Fibroblast of skin of left biceps (primary cell): ENCODE results near the gene RPS6KL1.

Experiments used
- DNase-seq, 2 experiments: peaks; one replicate each; pipeline ENCODE4 v3.0.0-alpha.2; 2013; ENCODE audit warnings: low read depth in 2 of 2

The RPS6KL1 gene

GRCh38 chr14:74952180-74952665 lies 29.2 kb upstream of the RPS6KL1 start:
- DNase-seq = no peak

- DNase-seq = no peak
Measured at GRCh38 chr14:74951443-74952179, 28.6 kb upstream of the RPS6KL1 start.

DNA sequence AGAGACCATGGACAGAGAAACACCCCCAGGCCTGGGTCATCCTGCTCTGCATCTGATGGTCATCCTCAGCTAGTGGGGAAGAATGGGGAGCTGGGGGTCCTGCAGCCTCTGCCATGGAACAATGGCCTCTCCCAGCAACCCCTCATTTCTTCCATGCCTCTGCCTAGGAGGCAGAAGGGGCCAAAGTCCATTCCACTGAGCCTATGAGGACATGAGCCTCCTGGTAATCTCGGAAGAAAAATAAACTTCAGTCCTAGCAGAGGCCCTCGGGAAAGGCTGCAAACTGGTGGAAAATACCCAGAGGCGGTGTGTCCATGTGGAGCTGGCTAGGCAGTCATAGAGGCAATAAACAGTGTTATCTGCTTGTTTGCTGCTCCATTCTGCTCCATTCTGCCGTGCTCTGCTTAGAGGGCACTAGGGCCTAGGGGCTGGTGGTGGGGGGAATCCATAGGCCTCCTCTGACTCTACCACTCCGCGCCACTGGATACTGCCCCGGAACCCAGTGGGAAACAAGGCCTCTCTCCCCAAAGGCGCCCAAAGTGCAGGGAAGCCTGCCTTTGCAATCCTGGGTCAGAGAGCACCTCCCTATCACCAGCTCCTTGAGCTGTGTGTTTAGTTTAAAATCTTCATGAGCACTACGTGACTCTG lies 27.9 kb upstream of the RPS6KL1 start:
- DNase-seq = no peak

DNA sequence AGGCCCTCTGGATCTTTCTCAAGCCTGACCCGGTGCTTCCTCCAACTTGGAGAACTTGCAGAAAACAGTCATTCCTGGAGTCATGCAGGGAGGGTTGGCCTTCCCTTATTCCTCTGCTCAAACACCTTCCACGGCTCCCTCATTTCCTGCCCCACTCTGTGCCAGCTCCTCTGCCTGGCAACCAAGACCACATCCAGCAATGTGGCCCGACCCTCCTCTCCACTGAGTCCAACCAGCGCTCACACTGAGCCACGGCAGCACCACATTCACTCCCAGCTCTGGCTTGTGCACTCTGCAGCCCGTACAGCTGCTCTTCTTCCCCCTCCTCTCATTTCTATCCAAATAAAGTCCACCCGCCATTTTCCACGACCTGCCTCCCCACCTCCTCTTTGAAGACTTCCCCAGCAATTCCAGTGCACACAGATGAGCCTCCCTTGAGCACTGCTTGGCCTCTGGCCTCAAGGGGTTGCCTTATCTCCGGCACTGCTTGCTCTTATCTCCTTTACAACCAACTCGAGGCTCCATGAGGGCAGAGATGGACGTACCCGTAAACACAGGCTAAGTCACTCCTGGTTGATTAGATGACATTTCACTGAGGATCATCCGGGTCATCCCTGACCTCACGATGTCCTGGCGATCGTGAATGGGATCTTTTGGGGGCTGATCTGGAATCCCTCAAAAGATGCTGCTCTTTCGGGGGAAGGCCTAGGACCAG lies 27.0 kb upstream of the RPS6KL1 start:
- no peak for DNase-seq

DNA sequence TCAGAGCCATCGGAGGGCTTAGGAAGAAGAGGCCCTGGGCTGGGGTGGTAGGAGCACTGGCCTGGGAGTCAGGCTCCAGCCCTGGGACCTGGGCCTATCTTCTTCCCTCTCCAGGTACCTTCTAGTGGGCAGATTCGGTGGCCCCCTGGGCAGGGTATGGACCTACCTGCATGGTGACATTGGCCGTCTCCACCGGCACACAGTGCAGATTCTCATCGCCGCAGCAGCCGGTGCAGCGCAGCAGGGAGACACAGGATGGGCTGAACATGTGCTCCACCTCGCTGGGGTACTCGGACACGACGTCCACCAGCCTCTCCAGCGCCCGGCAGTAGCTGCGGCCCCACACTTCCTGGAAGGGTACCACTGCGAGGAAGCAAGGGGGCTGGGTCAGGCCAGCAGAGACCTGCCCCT lies 26.1 kb upstream of the RPS6KL1 start:
- no peak for DNase-seq

DNA sequence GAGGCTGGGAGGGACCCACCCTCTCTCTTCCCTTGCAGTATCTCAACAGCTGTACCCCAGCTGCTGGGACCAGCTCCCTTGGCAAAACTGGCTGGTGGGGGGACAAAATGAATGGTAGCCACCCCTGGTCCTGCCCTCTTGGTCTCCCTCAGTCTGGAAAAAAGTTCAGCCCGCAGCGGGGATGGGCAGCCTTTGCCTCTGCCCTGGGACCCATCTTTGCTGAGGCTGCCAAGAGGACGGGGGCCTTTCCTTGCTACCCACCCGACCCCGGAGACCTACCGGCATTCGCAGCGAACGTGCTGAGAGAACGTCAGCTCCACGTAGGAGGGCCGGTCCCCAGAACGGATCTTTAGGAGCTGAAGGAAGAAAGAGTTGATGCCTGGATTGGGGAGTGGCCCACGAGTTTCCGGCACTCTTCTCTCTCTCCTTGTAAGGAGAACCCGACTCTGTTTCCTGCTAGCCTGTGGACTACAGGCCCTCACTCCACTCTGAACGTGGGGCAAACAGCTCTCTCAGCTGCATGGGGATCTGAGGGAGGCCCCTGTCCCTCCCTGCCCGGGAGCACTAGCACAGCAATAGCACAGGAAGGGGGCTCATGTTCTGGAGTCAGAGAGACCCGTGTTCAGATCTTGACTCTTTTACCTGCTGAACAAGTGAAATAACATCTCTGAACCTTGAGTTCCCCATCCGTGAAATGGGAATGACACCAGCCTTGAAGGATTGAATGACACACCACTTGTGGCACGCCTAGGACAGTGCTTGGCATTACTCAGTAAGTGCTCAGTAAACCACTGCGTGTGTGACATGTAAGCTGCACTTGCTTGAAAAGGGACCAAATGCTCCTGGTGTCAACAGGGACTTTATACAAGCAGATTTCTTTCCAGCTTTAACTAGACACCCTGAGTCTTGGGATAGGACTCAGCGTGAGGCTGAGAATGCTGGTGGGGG lies 25.4 kb upstream of the RPS6KL1 start:
- DNase-seq = no peak

DNA sequence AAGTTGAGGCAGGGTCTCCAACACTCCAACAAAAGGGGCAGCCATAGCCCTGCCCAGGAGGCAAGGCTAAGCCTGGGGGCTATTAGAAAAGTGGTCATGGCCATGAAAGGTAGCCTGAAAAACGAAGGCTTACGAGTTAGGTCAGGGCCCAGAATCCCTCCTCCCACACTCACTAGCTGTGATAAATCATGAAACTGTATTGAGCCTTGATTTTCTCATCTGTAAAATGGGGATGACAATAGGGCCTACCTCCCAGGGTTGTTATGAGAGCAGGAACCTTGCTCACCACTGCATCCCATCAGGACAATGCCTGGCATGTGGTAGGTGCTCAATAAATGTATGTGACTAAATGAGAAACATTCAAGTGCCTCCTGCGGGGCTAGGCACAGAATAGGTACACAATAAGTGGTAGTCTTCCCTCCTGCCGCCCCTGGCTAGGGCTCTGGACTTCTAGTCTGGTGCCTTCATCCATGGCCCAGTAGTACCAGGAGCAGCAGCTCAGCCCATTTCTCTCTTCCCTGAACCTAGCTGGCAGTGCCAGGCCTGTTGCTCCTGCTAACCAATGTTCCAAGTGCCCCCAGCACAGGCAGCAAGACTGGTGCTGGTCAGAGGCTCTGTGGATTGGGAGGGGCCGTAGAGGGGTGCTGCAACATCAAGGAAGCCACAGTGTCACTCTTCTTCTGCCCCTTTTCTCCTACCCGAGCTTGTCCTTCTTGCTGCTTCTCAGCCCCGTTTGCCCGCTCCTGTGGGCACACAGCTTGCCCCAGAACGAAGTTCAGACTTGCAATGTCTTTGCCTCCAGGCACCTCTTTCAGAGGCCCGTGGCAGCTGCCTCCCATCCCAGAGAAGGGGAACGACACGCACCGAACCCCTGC lies 24.5 kb upstream of the RPS6KL1 start:
- DNase-seq = no peak

DNA sequence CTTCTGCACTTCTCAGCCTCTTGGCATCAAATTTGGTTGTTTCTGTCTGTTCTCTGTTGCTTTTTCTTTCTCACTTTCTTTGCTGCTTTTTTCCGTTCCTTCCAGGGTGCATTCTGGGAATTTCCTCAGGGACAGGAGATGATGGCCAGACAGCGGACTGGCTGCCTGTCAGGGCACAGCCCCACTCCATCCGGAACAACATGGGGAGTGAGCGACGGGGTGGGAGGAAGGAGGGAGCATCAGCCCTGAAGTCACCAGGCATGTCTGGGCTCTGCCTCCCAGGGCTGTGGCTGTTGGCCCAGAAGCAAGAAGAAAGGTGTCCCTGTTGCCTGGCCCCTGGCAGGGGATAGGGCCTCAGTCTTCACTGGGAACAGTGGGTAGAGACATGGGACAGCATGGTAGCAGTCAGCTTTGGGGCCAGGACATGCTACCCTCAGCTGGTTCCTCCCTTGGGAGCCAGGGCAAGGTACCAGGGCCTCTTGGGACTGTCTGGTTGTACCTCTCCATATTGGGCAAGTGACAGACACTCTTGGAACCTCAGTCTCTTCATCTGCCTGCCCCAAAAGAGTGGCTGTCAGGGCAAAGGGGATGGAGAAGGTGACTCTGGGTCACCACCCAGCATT lies 23.7 kb upstream of the RPS6KL1 start:
- no peak for DNase-seq

DNA sequence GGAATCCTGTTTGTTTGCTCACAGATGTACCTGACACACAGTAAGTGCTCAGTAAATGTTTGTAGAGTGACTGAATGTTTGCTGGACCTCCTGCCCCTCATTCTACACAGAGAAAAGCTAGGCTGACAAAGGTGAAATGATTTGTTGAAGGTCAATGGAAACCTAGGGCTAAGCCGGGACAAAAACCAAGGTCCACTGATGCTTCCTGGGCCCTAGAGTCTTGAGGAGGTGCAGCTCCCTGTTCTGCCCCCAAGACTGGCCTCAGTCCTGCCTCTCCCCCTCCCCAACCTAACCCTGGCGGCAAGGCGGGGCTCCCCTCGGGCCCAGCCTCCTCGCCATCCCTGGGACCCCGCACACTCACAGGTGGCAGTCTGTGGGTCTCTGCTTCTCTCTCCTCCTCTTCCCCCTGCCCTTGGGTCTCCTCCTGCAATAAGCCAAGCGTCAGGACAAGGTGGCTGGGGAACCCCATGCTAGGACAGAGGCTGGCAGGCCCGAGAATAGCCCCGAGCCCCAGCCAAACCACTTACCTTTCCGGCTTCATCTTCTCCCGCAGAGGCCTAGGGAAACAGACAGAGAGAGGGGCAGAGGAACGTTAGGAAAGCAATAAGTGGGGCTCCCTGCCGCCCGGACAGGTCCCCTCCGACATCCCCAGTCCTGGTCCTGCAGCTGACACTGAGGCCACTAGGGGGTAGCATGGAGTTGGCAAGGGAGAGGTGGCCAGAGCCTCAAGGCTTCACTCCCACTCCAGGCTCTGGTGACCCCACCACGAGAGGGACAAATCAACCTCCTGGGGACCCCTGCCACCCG lies 23.0 kb upstream of the RPS6KL1 start:
- DNase-seq = no peak

GRCh38 chr14:74945261-74945851 lies 22.3 kb upstream of the RPS6KL1 start:
- no peak for DNase-seq

GRCh38 chr14:74942608-74943007 lies 19.5 kb upstream of the RPS6KL1 start:
- no peak for DNase-seq

DNA sequence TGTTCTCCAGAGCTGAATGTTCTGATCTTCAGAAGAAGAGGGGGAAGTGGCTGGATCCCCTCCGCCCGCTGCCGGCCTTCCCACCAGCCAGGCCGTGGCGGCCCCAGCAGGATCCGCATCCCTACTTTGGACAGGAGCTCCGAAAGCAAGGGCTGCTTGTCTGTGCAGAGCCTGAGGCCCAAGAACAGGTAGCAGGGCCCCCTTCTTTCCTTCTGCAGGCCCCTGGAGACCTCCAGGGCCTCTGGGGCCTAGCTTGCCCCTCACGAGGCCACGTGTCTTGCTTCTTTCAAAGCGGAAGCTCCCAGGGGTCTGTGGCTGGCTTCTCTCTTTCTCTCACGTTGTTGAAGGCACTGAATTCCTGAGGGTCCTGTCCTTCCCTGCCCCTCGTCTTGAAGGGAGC lies 19.1 kb upstream of the RPS6KL1 start:
- no peak for DNase-seq

DNA sequence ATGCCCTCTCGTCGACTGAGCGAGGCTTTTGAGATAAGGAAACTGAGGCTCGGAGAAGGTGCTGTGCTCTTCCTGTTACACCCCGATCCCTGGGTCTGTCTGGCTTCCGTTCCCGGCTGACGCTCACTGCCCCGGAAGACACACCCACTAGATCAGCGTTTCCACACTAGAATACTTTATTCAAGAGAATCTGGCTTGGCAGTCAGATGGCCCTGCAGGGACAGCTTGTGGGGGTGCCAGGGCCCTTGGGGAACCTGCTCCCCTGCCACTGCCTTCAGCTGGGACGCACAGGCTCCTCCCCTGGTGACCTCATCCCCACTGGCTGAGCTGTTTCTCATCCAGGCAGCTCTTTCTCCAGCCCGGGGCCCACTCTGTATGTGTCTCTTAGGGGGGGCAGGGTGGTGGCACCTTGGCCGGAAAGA lies 18.6 kb upstream of the RPS6KL1 start:
- DNase-seq = no peak

DNA sequence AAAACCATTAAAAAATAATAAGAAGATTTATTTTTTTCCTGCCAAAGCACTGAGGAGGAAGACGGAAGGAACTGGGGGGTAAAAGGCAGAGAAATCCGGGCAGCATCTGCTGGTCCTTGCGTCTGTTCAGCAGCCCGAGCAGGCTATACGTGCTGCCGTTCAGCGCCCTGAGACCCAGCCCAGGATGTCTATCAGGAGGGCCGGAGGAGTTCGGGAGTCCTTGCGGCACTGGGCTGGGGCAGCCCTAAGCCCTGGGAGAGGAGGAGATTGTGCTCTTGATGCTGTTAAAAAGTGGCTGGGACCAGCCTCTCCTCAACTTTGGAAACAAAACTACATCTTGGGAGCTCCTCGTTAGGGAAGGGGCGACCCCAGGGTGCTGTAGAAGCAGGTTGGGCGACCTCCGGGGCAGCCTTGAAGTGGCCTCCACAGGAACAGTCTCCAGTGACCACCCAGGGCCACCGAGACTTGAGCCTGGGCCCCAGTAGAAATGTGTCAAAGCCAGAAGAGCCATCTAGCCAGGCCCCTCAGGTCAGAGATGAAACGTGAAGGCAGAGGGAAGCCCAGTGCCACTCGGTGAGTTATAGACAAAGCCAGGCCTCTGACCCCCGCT lies 18.0 kb upstream of the RPS6KL1 start:
- DNase-seq = no peak

DNA sequence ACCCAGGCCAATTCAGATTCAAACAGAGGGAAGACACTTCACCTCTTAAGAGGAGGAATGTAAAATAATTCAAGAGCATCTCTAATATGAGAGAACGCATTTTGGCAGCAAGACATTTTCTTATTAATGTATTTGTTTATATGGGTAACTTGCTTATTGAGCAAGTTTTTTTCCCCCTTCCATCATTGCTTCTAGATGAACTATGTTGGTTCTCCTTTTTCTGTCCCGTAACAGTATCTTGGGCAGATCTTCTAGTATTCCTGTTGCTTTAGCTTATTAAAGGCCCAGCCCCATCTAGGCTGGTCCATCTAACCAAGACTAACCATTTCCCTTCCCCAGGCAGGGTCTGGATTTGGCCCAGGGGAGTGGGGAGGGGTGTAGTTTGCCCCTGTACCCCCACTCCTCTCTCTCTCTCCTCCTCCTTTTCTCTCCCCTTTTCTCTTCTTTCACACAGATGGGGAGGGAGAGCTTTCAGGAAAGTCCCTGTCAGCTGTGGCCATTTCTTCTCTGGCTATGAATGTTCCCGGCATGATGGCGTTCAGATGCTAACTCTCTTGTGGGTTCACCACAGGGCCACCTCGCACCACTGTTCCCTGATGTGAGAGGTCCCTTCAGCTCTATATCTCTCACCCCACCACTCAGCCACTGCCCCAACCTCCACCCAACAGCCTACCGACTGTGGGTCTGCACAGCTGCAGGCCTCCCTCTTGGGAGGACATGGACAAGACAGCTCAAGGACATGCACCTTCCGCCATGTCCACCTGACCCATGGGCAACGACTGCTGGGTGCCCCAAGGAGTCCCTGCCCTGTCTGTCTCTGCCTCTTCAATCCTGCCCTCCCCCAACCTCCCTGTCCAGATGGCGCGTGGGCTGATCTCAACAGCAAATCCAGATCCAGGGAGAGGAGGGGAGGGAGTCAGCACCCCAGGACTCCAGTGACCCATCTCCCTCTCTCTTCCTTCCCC lies 15.8 kb upstream of the RPS6KL1 start:
- no peak for DNase-seq

GRCh38 chr14:74937171-74937570 lies 14.1 kb upstream of the RPS6KL1 start:
- DNase-seq = no peak

- no peak for DNase-seq
Measured at GRCh38 chr14:74936731-74937130, 13.7 kb upstream of the RPS6KL1 start.
